HEK293 (cell line): ENCODE data around the gene LNPEP.

Experiments used
- CTCF ChIA-PET: fragments of 350-600 bp; formaldehyde crosslinking; extraction: SDS; loops from one replicate; lab custom pipeline; 2021; ENCODE audit warnings: antibody characterized with exemption; lab: Yijun Ruan, JAX
- POLR2A ChIA-PET: fragments of 300-600 bp; formaldehyde crosslinking; extraction: SDS; loops from one replicate; lab custom pipeline; 2020; ENCODE audit warnings: antibody characterized with exemption, inconsistent platforms; lab: Yijun Ruan, JAX
- H3K27ac ChIP-seq: fragments of 200-500 bp; sonication (Bioruptor generic); 2 replicates; pipeline ENCODE4 v1.5.1; 2014; ENCODE audit warnings: low read depth, low read length, control low read depth, inconsistent platforms; ENCODE audit errors: extremely low read depth
- H3K36me3 ChIP-seq, 2 experiments: fragments of 200-500 bp in 1 of 2; sonication (Bioruptor generic) in 1 of 2; 1 replicate in 1 of 2; 2 replicates in 1 of 2; pipeline ENCODE4 v1.5.1; 2014 to 2017; ENCODE audit warnings: inconsistent platforms in 2 of 2, low read length in 2 of 2; ENCODE audit not compliant: control insufficient read depth in 2 of 2, insufficient read depth in 1 of 2
- H3K4me1 ChIP-seq: fragments of 200-500 bp; sonication (Bioruptor generic); 2 replicates; pipeline ENCODE4 v1.5.1; 2014; ENCODE audit warnings: mild to moderate bottlenecking, low read length, inconsistent platforms; ENCODE audit not compliant: control insufficient read depth, insufficient read depth
- H3K4me3 ChIP-seq: 2 replicates; pipeline ENCODE4 v1.5.1; 2011; ENCODE audit warnings: low read depth, mild to moderate bottlenecking, control low read depth, low read length, moderate library complexity
- H3K9me3 ChIP-seq: fragments of 200-500 bp; sonication (Bioruptor generic); 2 replicates; pipeline ENCODE4 v1.5.1; 2014; ENCODE audit warnings: low read depth, low read length, inconsistent platforms; ENCODE audit not compliant: control insufficient read depth, insufficient read depth
- AEBP2 ChIP-seq: fragments of 450-650 bp; formaldehyde crosslinking; IDR thresholded peaks from 2 replicates; pipeline ENCODE4 v1.5.1; 2016; ENCODE audit warnings: missing biosample characterization, missing genetic modification characterization, borderline replicate concordance
- GLIS1 ChIP-seq: fragments of 450-650 bp; formaldehyde crosslinking; IDR thresholded peaks from 2 replicates; pipeline ENCODE4 v1.5.1; 2016; ENCODE audit warnings: missing biosample characterization, missing genetic modification characterization
- HIC1 ChIP-seq: fragments of 450-650 bp; formaldehyde crosslinking; IDR thresholded peaks from 2 replicates; pipeline ENCODE4 v1.5.1; 2016; ENCODE audit warnings: missing biosample characterization, missing genetic modification characterization
- HOXD13 ChIP-seq: sonication (generic); formaldehyde crosslinking; IDR thresholded peaks from 2 replicates; pipeline ENCODE4 v1.8.0; 2022; ENCODE audit warnings: missing genetic modification reagents, borderline replicate concordance
- KLF8 ChIP-seq: fragments of 450-650 bp; formaldehyde crosslinking; IDR thresholded peaks from 2 replicates; pipeline ENCODE4 v1.5.1; 2016; ENCODE audit warnings: missing biosample characterization, missing genetic modification characterization
- MZF1 ChIP-seq: fragments of 450-650 bp; formaldehyde crosslinking; IDR thresholded peaks from 2 replicates; pipeline ENCODE4 v1.5.1; 2017; ENCODE audit warnings: missing biosample characterization, missing genetic modification characterization, borderline replicate concordance
- PRDM10 ChIP-seq: fragments of 450-650 bp; formaldehyde crosslinking; IDR thresholded peaks from 2 replicates; pipeline ENCODE4 v1.5.1; 2016; ENCODE audit warnings: missing biosample characterization, missing genetic modification characterization
- SCRT2 ChIP-seq: fragments of 450-650 bp; formaldehyde crosslinking; IDR thresholded peaks from 2 replicates; pipeline ENCODE4 v1.5.1; 2016; ENCODE audit warnings: missing biosample characterization, missing genetic modification characterization
- WT1 ChIP-seq: fragments of 450-650 bp; formaldehyde crosslinking; IDR thresholded peaks from 2 replicates; pipeline ENCODE4 v1.5.1; 2016; ENCODE audit warnings: missing biosample characterization, missing genetic modification characterization
- ZBTB11 ChIP-seq: fragments of 450-650 bp; formaldehyde crosslinking; conservative IDR thresholded peaks from 2 replicates; pipeline ENCODE4 v1.5.1; 2016; ENCODE audit warnings: low read depth, missing biosample characterization, missing genetic modification characterization
- ZFP3 ChIP-seq: fragments of 450-650 bp; formaldehyde crosslinking; IDR thresholded peaks from 2 replicates; pipeline ENCODE4 v1.5.1; 2016; ENCODE audit warnings: low read depth, missing biosample characterization, missing genetic modification characterization
- ZNF114 ChIP-seq: fragments of 450-650 bp; formaldehyde crosslinking; IDR thresholded peaks from 2 replicates; pipeline ENCODE4 v1.5.0; 2017; ENCODE audit warnings: missing biosample characterization, missing genetic modification characterization
- ZNF19 ChIP-seq: fragments of 450-650 bp; formaldehyde crosslinking; IDR thresholded peaks from 2 replicates; pipeline ENCODE4; 2016; ENCODE audit warnings: missing biosample characterization, missing genetic modification characterization, low read depth
- ZNF2 ChIP-seq: fragments of 450-650 bp; formaldehyde crosslinking; IDR thresholded peaks from 2 replicates; pipeline ENCODE4 v1.5.1; 2016; ENCODE audit warnings: missing biosample characterization, missing genetic modification characterization
- ZNF214 ChIP-seq: fragments of 450-650 bp; formaldehyde crosslinking; IDR thresholded peaks from 2 replicates; pipeline ENCODE4 v1.5.1; 2017; ENCODE audit warnings: missing biosample characterization, mild to moderate bottlenecking, missing genetic modification characterization, borderline replicate concordance
- ZNF26 ChIP-seq: fragments of 450-650 bp; formaldehyde crosslinking; IDR thresholded peaks from 2 replicates; pipeline ENCODE4 v1.5.1; 2016; ENCODE audit warnings: missing biosample characterization, missing genetic modification characterization
- ZNF335 ChIP-seq: fragments of 450-650 bp; formaldehyde crosslinking; conservative IDR thresholded peaks from 2 replicates; pipeline ENCODE4 v1.5.1; 2016; ENCODE audit warnings: missing biosample characterization, missing genetic modification characterization
- ZNF521 ChIP-seq: fragments of 450-650 bp; formaldehyde crosslinking; IDR thresholded peaks from 2 replicates; pipeline ENCODE4 v1.5.1; 2017; ENCODE audit warnings: missing biosample characterization, mild to moderate bottlenecking, missing genetic modification characterization
- ZNF544 ChIP-seq: fragments of 450-650 bp; formaldehyde crosslinking; IDR thresholded peaks from 2 replicates; pipeline ENCODE4 v1.5.0; 2017; ENCODE audit warnings: missing biosample characterization, missing genetic modification characterization
- ZNF560 ChIP-seq: fragments of 450-650 bp; formaldehyde crosslinking; IDR thresholded peaks from 2 replicates; pipeline ENCODE4 v1.5.1; 2017; ENCODE audit warnings: missing biosample characterization, missing genetic modification characterization, borderline replicate concordance

Gene LNPEP

GRCh38 chr5:96922499-96923244 lies 13.2 kb upstream of the LNPEP start:
- POLR2A ChIA-PET: interaction anchor here (0.5 to 0.6 kb wide), 2 partner anchors 24 to 1690 kb away, joined by 3 read pairs; no protein-coding TSS in a partner anchor
- TF ChIP-seq ZNF544 (tag by site-specific recombination): no peak
- TF ChIP-seq GLIS1 (tag by site-specific recombination): no peak
- no peak for TF ChIP-seq KLF8 (tag by site-specific recombination)
- no peak for TF ChIP-seq ZBTB11 (tag by site-specific recombination)
- no peak for TF ChIP-seq ZNF26 (tag by site-specific recombination)
- TF ChIP-seq HIC1 (tag by site-specific recombination): no peak
- TF ChIP-seq ZNF114: no peak
- TF ChIP-seq MZF1 (tag by site-specific recombination): no peak
- TF ChIP-seq HOXD13: no peak
- TF ChIP-seq ZNF214: no peak
- CTCF ChIA-PET: interaction anchor here (2.0 kb wide), 1 partner anchor 53 kb away, joined by 8 read pairs; no protein-coding TSS in a partner anchor
- Histone ChIP-seq H3K9me3 (no peaks in the 10 kb centered on the region), H3K4me3 (no peak overlapping the region), H3K4me1 (peaks cover 8% of the 10 kb centered on the region), H3K27ac (no peak overlapping the region), H3K36me3 (no peaks in the 10 kb centered on the region)

GRCh38 chr5:96924016-96924443 lies 11.8 kb upstream of the LNPEP start:
- Histone ChIP-seq H3K9me3 (no peaks in the 10 kb centered on the region), H3K4me3 (no peak overlapping the region), H3K27ac (no peak overlapping the region), H3K36me3 (no peaks in the 10 kb centered on the region), H3K4me1 (peaks cover 8% of the 10 kb centered on the region)
- CTCF ChIA-PET: interaction anchor here (0.7 to 2.0 kb wide), 3 partner anchors 45 to 250 kb away, joined by 3 to 8 read pairs (median 4); no protein-coding TSS in a partner anchor
- POLR2A ChIA-PET: no interaction called here
- TF ChIP-seq ZNF521 (no peak), ZNF335 (tag by site-specific recombination) (peak; percentile 79), ZFP3 (tag by site-specific recombination) (no peak), WT1 (tag by site-specific recombination) (peak; percentile 52), SCRT2 (tag by site-specific recombination) (no peak), PRDM10 (0 out of 2 replicates have a peak, but pooled peaks have one; percentile 35), AEBP2 (tag by site-specific recombination) (no peak), ZNF19 (tag by site-specific recombination) (no peak), ZNF560 (tag by site-specific recombination) (no peak), ZNF2 (tag by site-specific recombination) (no peak)
